COR-L47 (cell line): ENCODE measurements around the gene IFIT2.
"Not testable (repeated sequence)": the region's sequence is repeated elsewhere in the genome, so short reads cannot be mapped to it uniquely, and the experiment has no call there.

Experiments used
- DNase-seq: peaks from one replicate; lab custom pipeline; 2025; lab: John Stamatoyannopoulos, UW

IFIT2 gene

DNA sequence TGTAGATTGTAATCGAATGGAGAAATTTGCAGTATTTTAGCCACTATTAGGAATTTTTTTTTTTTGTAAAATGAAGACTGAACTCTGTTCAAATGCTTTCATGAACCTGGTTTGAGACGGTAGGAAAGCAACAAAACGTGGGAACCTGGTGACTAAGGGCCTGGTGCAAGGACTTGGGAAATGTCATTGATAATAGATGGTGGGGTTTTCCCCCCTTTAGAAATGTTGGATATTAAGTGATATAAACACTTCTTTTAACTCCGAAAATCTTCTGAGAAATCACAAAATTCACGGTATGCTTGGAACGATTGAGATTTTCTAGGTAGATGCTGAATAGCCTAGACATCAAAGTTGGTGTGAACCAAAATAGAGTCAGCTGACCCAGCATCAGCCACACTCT is 6.4 kb downstream of the IFIT2 start:
- no peak for DNase-seq

DNA sequence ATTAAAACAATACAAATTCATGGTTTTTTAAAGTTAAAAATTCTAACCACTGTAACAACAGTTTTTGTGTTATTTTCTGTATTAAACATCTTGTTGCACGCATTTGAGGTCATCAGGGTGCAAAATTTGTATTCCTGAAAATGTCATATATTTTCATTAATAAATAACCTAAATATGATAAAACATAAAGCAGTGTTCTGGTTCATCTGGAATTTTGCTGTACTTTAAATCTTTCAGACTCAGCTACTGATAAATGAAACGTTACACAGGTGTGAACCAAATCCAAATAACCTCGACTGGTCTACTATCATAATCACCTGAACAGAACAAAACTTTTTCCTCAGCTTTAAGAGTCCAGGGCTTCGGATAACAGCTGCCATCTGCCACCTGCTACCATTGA is 6.9 kb downstream of the IFIT2 start:
- DNase-seq: no peak

- no peak for DNase-seq
Observed at GRCh38 chr10:89309156-89310055, 7.6 kb downstream of the IFIT2 start.

- no peak for DNase-seq
Observed at GRCh38 chr10:89310056-89310893, 8.4 kb downstream of the IFIT2 start.

- no peak for DNase-seq
Observed at GRCh38 chr10:89312973-89313372, 11.1 kb downstream of the IFIT2 start.

DNA sequence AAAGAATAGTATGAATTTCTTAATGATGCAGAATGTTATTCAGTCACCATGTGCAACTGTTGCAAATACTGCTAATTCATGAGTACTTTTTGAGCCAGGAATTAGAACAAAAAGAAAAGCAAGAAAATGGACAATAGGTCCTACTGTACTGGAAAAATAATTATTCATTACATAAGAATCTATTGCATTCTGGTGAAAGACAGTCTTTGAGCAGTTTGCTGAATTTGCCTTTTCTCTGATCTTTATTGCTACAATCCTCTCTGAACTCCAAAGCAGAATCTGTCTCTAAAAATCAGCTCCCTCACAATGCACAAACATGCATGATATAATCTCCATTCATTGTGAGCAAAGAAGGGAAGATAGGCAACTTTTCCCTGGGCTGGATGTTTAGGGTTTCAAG is 12.8 kb downstream of the IFIT2 start:
- no peak for DNase-seq

DNA sequence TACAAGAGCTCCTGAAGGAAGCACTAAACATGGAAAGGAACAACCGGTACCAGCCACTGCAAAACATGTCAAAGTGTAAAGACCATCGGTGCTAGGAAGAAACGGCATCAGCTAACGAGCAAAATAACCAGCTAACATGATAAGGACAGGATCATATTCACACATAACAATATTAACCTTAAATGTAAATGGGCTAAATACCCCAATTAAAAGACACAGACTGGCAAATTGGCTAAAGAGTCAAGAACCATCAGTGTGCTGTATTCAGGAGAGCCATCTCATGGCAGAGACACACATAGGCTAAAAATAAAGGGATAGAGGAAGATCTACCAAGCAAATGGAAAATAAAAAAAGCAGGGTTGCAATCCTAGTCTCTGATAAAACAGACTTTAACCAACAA is 16.2 kb downstream of the IFIT2 start:
- not testable (repeated sequence) for DNase-seq

- not testable (repeated sequence) for DNase-seq
Observed at GRCh38 chr10:89325081-89325480, 23.2 kb downstream of the IFIT2 start.

DNA sequence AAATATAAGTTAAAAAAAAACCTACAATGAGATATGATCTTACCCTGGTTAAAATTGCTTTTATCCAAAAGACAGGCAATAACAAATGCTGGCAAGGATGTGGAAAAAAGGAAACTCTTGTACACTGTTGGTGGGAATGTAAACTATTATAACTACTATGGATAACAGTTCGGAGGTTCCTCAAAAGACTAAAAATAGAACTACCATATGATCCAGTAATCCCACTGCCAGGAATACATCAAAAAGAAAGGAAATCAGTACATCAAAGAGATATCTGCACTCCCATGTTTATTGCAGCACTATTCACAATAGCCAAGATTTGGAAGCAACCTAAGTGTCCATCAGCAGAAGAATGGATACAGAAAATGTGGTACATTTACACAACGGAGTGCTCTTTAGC is 24.0 kb downstream of the IFIT2 start:
- DNase-seq: not testable (repeated sequence)

- DNase-seq: no peak
Observed at GRCh38 chr10:89327803-89328441, 26.1 kb downstream of the IFIT2 start, which contains the start of gene IFIT3. TSS of gene IFIT3 (plus strand) at chr10:89327997. CDS start at chr10:89328074, 77 bp downstream.

DNA sequence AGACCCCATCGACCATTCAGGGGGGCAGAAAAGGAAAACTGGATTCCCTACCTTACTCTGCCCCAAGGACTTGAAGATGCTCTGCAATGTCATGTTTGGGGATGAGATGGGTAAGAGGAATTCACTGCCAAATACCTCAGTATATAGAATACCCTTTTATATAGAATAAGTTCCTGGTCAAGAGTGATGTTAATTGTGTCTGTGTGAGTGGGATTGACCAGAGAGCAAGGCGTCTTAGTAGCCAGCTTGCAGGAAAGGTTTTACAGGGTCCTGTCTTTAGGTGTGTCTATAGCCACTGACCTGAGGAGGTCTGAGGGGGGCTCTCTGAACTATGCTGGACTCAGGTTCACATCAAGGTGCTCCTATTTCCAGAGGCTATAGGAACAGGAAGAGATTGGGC is 27.3 kb downstream of the IFIT2 start:
- DNase-seq: no peak

GRCh38 chr10:89330014-89330413 is 28.2 kb downstream of the IFIT2 start:
- not testable (repeated sequence) for DNase-seq

GRCh38 chr10:89330537-89331212 is 28.8 kb downstream of the IFIT2 start:
- no peak for DNase-seq

GRCh38 chr10:89331487-89332122 is 29.8 kb downstream of the IFIT2 start:
- DNase-seq: not testable (repeated sequence)

- DNase-seq: no peak
Observed at GRCh38 chr10:89332123-89332633, 30.3 kb downstream of the IFIT2 start.

- no peak for DNase-seq
Observed at GRCh38 chr10:89335226-89335625, 33.4 kb downstream of the IFIT2 start.

GRCh38 chr10:89336241-89336640 is 34.4 kb downstream of the IFIT2 start:
- no peak for DNase-seq

GRCh38 chr10:89337484-89337883 is 35.6 kb downstream of the IFIT2 start:
- DNase-seq: no peak

GRCh38 chr10:89338713-89339112 is 36.9 kb downstream of the IFIT2 start:
- DNase-seq: no peak

GRCh38 chr10:89339875-89340274 is 38.0 kb downstream of the IFIT2 start:
- DNase-seq: no peak

GRCh38 chr10:89341649-89342048 is 39.8 kb downstream of the IFIT2 start:
- no peak for DNase-seq
